MM.1S (cell line): Measurements from ENCODE around the gene CPSF2.

Experiments used
- CTCF ChIP-seq: fragments of 300-600 bp; sonication (generic); IDR thresholded peaks from 2 replicates; pipeline ENCODE4 v1.5.1; 2016; ENCODE audit warnings: antibody characterized with exemption, low read length, mixed read lengths
- EZH2 ChIP-seq: fragments of 300-600 bp; sonication (generic); optimal IDR thresholded peaks from 2 replicates; pipeline ENCODE3; 2017; ENCODE audit warnings: low read depth, mild to moderate bottlenecking, antibody characterized with exemption, low read length, mixed read lengths

DNA sequence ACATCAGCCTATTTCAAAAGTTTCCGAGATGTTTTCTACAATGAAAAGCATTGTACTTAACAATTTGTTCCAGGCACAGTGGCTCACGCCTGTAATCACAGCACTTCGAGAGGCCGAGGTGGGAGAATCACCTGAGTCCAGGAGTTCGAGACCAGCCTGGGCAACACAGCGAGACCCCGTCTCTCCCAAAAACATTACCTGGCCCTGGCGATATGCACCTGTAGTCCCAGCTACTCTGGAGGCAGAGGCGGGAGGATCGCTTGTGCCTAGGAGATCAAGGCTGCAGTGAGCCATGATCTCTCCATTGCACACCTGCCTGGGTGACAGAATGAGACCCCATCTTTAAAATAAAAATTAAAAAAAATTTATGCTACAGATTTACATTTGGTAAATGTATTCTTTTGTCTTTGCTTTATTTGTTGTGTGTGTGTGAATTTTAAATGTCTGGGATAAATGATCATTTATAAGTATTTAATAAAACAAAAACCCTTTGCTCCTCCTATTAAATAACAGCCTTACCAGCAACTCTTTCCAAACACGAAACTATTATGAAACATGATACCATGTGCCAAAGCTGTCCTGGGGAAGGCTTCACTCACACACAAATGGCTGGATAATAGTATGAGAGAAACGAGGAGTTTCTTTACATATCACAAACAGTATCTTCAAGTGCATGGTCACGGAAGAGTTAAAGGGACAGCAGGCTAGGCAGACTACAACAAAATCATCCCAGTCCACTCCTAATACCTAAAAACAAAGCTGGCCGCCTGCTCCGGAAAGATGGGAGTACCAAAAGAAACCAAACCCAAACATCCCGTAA is 16.5 kb upstream of the CPSF2 start:
- no peak for TF ChIP-seq CTCF
- TF ChIP-seq EZH2 = no peak
